Activated CD8-positive, alpha-beta memory T cell treated with anti-CD3 and anti-CD28 coated beads for 24 hours (primary cell): Measurements from ENCODE around the gene FDCSP.
"Not testable (repeated sequence)": the region's sequence is repeated elsewhere in the genome, so short reads cannot be mapped to it uniquely, and the experiment has no call there.

Source experiments
- DNase-seq: peaks from one replicate; pipeline ENCODE4 v3.0.0-alpha.2; 2020

The FDCSP gene

DNA sequence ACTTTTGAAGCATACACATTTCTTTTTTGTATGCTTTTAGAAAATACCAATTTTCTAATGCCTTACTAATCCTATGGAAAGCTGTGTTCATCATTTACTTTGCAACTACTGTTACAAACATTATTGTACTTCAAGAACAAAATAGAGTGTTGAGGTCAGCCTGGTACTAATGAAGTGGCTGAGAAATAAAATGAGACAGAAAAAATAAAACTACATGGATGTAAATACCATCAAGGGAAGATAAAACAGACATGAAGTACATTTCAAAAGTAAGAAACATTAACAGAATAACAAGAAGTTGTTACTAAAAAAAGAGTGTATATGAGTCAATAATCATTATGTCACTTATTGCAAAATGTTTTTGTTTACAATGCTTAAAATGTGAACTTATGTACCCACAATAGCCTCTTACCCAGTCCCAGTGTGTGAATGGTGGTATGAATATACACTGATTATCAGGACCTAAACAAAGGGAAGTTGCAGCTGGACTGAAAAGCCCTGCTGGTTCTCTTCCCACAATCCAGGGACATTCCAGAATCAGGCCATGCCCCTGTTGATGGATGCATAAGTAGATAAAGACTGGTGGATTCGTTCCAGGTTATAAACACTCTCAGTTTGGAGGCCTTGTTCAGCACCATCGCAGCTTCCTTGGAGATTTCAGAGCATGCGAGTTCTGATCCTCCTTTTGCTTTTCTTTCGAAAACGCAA lies 14.1 kb downstream of the FDCSP start:
- DNase-seq: no peak

DNA sequence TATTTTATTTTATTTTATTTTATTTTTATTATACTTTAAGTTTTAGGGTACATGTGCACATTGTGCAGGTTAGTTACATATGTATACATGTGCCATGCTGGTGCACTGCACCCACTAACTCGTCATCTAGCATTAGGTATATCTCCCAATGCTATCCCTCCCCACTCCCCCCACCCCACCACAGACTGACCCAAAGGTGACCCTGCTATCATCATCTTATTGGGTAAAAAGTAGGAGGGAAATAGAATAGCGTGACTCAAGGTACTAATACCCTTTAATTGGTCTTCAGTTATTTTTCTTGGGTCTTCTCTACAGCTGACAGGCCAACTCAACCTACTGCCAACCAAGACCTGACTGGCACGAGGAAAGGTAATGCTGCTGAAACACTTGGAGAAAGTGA lies 16.4 kb downstream of the FDCSP start, which contains the start of gene CSN3:
Gene CSN3 (plus strand): TSS at position 301 of the 400 bp plus-strand sequence. CDS start 2,223 bp downstream, outside the sequence.
- not testable (repeated sequence) for DNase-seq

DNA sequence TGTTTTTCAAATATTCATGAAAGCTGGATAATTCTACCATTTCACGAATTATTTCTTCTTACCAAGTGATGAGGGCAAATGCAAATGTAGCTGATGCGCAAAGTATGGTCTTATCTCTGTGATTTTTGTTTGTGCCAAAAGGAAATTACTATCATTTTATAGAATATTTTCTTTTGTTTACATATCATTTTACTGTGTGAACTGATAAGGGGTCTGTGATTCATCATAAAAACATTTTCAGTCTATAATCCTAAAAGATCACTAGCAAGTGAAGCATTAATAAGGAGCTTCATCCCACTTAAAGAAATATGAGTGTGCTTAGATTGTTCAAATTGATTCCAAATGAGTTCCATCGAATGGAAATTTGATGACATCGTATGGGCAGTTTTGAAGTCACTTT lies 17.2 kb downstream of the FDCSP start:
- DNase-seq: no peak

DNA sequence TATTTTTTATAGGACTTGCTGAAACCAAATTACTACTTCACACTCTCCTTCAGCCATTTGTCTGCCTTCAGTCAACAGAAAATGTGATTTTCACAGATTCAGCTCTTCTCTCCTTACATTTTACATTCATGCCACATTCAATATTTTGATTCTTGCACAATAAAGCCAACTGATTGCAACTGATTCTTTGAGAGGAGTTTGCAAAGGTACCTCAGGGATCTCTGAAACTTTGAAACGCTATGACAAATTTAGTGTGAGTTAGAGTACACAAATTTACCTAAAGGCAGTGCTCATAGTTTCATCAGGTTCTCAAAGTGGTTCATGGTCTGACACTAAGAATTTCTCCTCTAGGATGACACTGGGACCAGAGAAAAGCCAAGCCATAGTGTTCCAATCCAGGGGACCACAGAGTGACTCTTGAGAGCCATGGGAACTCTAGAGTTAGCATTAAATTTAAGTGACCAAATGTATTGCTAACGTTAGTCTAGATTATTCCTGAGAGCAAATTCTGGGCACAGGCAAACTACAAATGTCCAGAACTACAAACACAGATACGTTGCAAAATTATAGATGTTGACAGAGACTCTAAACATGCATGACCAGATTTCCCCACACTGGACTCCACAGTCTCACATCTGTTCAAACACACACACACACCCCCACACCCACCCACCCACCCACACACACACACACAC lies 25.5 kb downstream of the FDCSP start:
- DNase-seq: no peak

DNA sequence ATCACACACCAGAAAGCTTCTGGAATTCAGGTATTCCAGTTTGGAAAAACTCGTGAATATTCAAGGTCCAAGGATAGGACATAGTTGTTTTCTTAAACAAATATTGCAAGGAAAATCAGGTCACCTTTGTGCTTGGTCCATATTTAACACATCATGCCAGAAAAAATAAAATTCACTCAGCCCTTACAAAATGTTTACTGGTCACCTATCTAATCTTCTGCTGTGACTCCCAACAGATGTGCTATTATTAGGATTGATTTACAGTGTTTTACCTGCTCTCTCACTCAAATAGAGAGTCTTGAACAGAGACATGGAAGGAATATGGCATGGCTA lies 26.0 kb downstream of the FDCSP start:
- no peak for DNase-seq

DNA sequence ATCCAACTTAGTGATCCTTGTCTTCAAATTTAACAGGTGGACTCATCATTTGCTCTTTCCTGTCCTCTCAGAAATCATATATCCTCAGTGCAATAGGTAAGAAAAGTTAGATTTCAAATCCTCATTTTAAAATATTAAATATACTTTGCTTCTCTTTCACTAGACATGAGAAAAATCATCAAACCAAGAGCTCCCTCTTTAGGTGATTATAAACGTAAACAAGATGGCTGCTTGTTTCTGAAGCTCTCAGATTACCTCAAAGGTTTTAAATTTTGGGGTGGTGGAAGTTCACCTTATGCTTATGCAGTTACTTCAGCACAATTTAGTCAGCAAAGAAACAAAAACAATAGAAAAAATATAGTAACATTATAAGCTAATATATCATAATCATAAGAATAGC lies 43.8 kb downstream of the FDCSP start:
- no peak for DNase-seq

DNA sequence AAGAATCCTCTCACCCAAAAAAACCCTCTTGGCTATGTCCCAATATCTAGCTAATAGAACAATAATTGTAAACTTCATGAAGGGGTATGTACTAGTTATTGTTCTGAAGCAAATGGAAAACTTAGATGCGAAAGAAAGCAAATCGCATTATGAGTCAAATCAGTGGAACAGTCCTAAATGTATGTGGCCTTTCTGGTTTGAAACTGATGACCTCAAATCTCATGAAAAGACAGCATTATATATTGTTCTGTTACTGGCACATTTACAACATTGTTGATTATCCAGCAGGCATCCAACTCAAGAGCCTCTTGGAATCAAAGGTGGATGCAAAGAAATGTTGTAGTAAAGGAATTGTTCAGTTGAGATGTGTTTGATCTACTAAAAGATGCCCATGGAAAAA lies 51.2 kb downstream of the FDCSP start:
- DNase-seq: no peak

DNA sequence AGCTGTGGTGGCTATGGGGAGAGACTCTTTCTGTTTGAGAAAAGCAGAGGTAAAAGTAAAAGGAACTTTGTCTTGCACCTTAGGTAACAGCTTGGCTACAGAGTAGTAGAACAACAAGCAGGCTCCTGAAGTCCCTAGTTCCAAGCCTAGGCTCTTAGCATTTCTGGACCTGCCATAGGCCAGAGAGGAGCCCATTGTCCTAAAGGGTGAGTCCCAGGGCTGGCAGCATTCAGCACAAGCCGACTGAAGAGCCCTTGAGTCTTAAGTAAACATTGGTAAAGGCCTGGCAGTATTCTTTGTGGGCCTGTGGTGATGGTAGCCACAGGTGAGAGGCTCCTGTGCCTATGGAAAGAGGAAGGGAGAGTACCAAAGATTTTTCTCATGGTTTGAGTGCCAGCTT lies 54.6 kb downstream of the FDCSP start:
- DNase-seq: no peak
